ENCODE data around the gene ANKRD6.
"Not testable (repeated sequence)": the region's sequence is repeated elsewhere in the genome, so short reads cannot be mapped to it uniquely, and the experiment has no call there.

ANKRD6 gene

DNA sequence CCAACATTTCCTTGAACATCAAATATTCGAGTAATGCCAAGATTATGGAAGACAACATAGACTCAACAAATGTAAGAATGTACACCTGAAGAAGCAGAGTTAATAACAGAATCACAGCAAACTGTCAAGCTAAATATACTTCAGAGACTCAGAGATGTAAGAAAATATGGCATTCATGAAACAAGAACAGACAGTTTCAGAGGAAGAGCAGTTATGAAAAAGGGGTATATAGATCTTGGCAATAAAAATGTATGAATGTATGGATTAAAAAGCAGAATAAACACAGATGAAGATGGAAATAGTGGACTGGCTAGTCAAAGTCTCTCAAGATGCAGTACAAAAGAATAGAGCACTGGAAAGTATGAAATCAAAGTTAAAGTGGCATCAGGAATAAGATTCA, 39.3 kb upstream of the ANKRD6 start:
- no peak overlapping the region for H3K4me3 ChIP-seq (ENCODE audit: low read depth, low read length)
- no peak for DNase-seq (ENCODE audit: low read depth)
- TF ChIP-seq CTCF (conservative IDR thresholded peaks at IDR 0.05; ENCODE audit: low read depth, low read length), result no peak

DNA sequence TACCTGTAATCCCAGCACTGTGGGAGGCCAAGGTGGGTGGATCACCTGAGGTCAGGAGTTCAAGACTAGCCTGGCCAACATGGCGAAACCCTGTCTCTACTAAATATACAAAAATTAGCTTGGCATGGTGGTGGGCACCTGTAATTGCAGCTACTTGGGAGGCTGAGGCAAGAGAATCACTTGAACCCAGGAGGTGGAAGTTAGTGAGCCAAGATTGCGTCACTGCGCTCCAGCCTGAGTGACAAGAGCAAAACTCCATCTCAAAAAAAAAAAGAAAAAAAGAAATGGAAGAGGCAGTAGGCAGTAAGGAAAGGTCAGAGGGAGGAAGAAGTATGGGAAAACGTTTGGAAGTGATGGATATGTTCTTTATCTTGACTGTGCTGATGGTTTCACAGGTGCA, 35.1 kb upstream of the ANKRD6 start:
- not testable (repeated sequence) for DNase-seq (ENCODE audit: low read depth); H3K4me3 ChIP-seq (ENCODE audit: low read depth, low read length)

- DNase-seq (ENCODE audit: low read depth), result no peak
- TF ChIP-seq CTCF (conservative IDR thresholded peaks at IDR 0.05; ENCODE audit: low read depth, low read length), result no peak
- no peak overlapping the region for H3K4me3 ChIP-seq (ENCODE audit: low read depth, low read length)
Observed at GRCh38 chr6:89398762-89399525, 34.0 kb upstream of the ANKRD6 start.

DNA sequence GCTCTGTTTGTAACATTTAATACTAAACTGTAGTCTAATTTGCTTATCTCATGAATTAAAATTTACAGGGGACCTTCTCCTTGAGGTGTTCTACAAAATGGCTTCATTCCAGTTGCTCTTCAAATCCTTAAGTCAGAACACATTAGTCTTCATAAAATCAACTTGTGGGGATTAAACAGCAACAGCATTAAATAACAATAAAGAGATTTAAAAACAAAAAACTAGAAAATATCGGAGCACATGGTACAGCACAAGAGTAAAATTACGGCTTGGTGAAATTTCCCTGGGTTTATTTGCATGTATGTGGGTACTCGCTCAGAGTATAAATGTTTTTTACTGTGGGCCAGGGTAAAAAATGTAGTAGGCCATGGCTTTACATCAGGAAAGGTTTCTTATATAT, 32.9 kb upstream of the ANKRD6 start:
- no peak for DNase-seq (ENCODE audit: low read depth)
- no peak for TF ChIP-seq CTCF (conservative IDR thresholded peaks at IDR 0.05; ENCODE audit: low read depth, low read length)
- no peak overlapping the region for H3K4me3 ChIP-seq (ENCODE audit: low read depth, low read length)

DNA sequence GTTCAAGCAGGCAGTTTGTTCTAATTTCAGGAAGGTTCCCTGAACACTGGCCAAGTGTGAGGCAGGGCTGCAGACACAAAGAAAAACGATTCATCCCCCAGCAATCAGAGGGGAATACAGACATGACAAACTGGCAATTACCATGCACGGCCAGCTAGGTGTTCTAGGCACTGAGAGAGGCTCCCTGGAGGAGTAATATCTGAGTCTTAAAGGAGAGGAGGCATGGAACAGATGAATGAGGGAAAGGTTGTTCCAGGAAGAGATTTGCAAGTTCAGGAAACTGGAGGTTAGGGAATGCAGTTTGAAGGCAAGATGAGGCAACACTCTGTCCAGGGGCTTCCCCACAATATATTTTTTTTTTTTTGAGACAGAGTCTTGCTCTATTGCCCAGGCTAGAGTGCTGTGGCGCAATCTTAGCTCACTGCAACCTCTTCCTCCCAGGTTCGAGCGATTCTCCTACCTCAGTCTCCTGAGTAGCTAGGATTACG, 32.0 kb upstream of the ANKRD6 start:
- H3K4me3 ChIP-seq (ENCODE audit: low read depth, low read length), result no peak overlapping the region
- DNase-seq (ENCODE audit: low read depth), result no peak
- TF ChIP-seq CTCF (conservative IDR thresholded peaks at IDR 0.05; ENCODE audit: low read depth, low read length), result no peak

DNA sequence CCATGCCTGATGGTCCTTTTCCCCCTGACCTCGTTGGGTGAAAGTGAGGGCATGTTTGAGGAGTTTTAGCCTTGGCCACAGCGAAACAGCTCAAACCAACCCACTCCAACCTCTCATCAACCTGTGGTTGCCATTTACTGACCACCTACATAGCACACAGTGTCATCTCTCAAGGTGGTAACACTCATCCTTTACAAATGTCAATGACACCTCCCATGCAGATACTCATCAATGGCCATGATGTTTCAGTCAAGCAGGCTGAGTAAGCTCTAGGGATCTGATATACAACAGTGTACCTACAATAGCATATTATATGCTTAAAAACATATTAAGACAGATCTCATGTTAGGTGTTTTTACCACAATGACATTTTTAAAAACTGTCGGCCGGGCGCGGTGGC, 30.2 kb upstream of the ANKRD6 start:
- DNase-seq (ENCODE audit: low read depth), result no peak
- no peak for TF ChIP-seq CTCF (conservative IDR thresholded peaks at IDR 0.05; ENCODE audit: low read depth, low read length)
- no peak overlapping the region for H3K4me3 ChIP-seq (ENCODE audit: low read depth, low read length)

- H3K4me3 ChIP-seq (ENCODE audit: low read depth, low read length), result no peak overlapping the region
- DNase-seq (ENCODE audit: low read depth), result no peak
- TF ChIP-seq CTCF (conservative IDR thresholded peaks at IDR 0.05; ENCODE audit: low read depth, low read length), result no peak
Observed at GRCh38 chr6:89404512-89404911, 28.4 kb upstream of the ANKRD6 start.
